ENCODE measurements around the gene CRIP3. TPM values are rescaled to one million over a fixed set of nuclear protein-coding genes. Genes with fewer than 3 reads are reported as not detected.

The CRIP3 gene
- total RNA-seq, 2 donors from 2014 or later = 13.4 to 19.3 TPM

DNA sequence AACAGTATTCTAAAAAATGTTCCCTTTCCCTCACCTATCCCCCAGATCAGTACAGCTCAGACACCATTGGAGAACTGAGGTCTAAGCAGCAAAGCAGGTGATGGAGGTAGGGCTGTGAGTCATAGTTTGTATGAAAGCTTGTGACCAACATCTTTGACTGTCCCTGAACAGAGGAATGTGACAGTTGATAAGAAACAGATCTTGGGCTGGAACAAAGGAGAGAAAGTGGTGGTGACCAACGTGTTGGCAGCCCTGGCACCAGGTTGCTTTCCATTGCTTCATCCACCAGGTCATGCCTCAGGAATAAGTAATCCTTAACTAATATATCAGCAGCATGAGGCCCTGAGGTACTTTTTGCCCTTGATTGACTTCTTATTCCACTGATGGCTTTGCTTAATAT, 19.9 kb upstream of the CRIP3 start:
- no peaks in the 10 kb centered on the region for H3K27me3 Mint-ChIP-seq (ENCODE audit: insufficient read depth)
- Histone ChIP-seq H3K4me3 (ENCODE audit: low read length) (no peak overlapping the region), H3K4me1 (ENCODE audit: control insufficient read depth, insufficient read depth, low read length) (no peaks in the 10 kb centered on the region), H3K36me3 (ENCODE audit: control insufficient read depth, insufficient read depth, low read length) (no peaks in the 10 kb centered on the region), H3K27me3 (ENCODE audit: control insufficient read depth, insufficient read depth, low read length, poor library complexity, severe bottlenecking) (no peaks in the 10 kb centered on the region), H3K9me3 (ENCODE audit: control insufficient read depth, low read length) (no peaks in the 10 kb centered on the region), H3K9ac (ENCODE audit: extremely low read depth, low read length, poor library complexity, severe bottlenecking) (no peak overlapping the region), H3K27ac (ENCODE audit: low read depth, low read length) (no peak overlapping the region)
- DNase-seq = no peak
- WGBS, 2 experiments (ENCODE audit: insufficient coverage in 1 of 2, insufficient read length in 1 of 2) = 48 to 60% methylated on average over 1 of the region's 1 CpG
- TF ChIP-seq, protein P1, sequence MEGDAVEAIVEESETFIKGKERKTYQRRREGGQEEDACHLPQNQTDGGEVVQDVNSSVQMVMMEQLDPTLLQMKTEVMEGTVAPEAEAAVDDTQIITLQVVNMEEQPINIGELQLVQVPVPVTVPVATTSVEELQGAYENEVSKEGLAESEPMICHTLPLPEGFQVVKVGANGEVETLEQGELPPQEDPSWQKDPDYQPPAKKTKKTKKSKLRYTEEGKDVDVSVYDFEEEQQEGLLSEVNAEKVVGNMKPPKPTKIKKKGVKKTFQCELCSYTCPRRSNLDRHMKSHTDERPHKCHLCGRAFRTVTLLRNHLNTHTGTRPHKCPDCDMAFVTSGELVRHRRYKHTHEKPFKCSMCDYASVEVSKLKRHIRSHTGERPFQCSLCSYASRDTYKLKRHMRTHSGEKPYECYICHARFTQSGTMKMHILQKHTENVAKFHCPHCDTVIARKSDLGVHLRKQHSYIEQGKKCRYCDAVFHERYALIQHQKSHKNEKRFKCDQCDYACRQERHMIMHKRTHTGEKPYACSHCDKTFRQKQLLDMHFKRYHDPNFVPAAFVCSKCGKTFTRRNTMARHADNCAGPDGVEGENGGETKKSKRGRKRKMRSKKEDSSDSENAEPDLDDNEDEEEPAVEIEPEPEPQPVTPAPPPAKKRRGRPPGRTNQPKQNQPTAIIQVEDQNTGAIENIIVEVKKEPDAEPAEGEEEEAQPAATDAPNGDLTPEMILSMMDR (conservative IDR thresholded peaks at IDR 0.05) = no peak
- no peak overlapping the region for H3K4me3 Mint-ChIP-seq
- no peaks in the 10 kb centered on the region for H3K9me3 Mint-ChIP-seq
- H3K27ac Mint-ChIP-seq = no peak overlapping the region
- peaks cover 5% of the 10 kb centered on the region for H3K4me1 Mint-ChIP-seq
- no peaks in the 10 kb centered on the region for H3K36me3 Mint-ChIP-seq (ENCODE audit: low read depth)

DNA sequence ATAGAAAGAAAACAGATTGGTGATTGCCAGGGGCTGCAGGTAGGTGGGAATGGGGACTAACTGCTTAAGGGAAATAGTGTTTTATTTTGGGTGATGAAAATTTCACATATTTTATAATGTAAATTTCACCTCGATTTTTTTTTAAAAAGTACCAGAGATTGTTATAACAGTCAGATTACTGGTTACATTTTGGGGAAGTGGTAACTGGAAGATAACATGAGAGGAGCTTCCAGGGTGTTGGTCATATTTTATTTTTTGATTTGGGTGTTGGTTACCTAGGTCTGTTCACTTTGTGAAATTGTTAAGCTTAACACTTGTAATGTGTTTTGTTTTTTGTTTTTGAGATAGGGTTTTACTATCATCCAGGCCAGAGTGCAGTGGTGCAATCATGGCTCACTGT, 17.2 kb upstream of the CRIP3 start:
- no peak overlapping the region for H3K9ac ChIP-seq (ENCODE audit: extremely low read depth, low read length, poor library complexity, severe bottlenecking)
- no peaks in the 10 kb centered on the region for H3K9me3 ChIP-seq (ENCODE audit: control insufficient read depth, low read length)
- 93% methylated on average over 1 of the region's 1 CpG; no CpG with 5 or more reads in 1 of the 2 experiments for WGBS, 2 experiments (ENCODE audit: insufficient coverage in 1 of 2, insufficient read length in 1 of 2)
- no peak overlapping the region for H3K27ac ChIP-seq (ENCODE audit: low read depth, low read length)
- no peaks in the 10 kb centered on the region for H3K4me1 ChIP-seq (ENCODE audit: control insufficient read depth, insufficient read depth, low read length)
- H3K4me3 ChIP-seq (ENCODE audit: low read length) = no peak overlapping the region
- Mint-ChIP-seq H3K4me3 (no peak overlapping the region), H3K9me3 (no peaks in the 10 kb centered on the region), H3K27ac (no peak overlapping the region), H3K4me1 (peaks cover 7% of the 10 kb centered on the region), H3K36me3 (ENCODE audit: low read depth) (no peaks in the 10 kb centered on the region), H3K27me3 (ENCODE audit: insufficient read depth) (no peaks in the 10 kb centered on the region)
- DNase-seq = no peak
- TF ChIP-seq, protein P1 (conservative IDR thresholded peaks at IDR 0.05) = no peak
- H3K36me3 ChIP-seq (ENCODE audit: control insufficient read depth, insufficient read depth, low read length) = no peaks in the 10 kb centered on the region
- no peaks in the 10 kb centered on the region for H3K27me3 ChIP-seq (ENCODE audit: control insufficient read depth, insufficient read depth, low read length, poor library complexity, severe bottlenecking)

DNA sequence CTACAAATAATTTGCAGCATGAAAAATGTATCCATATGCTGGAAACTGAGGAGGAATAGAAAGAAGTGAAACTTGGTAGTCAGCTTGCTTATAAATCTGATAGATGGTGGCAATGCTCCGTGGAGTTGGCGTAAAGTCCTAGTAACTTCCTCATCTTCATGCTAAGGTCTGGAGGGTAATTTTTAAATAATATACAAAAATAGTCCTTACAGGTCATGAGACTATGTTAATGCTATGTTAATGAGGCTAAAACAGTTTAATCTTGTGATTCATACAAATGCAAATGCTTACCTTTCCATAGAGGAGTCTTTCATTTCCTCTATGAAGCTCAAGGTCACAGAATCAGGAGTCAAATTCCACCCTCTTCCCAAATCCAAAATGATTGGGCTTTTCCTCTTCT, 9.4 kb upstream of the CRIP3 start:
- peaks cover 2% of the 10 kb centered on the region for H3K9me3 Mint-ChIP-seq
- no peaks in the 10 kb centered on the region for H3K27me3 ChIP-seq (ENCODE audit: control insufficient read depth, insufficient read depth, low read length, poor library complexity, severe bottlenecking)
- no peak overlapping the region for H3K27ac Mint-ChIP-seq
- H3K4me3 ChIP-seq (ENCODE audit: low read length) = no peak overlapping the region
- no peak overlapping the region for H3K9ac ChIP-seq (ENCODE audit: extremely low read depth, low read length, poor library complexity, severe bottlenecking)
- no peak overlapping the region for H3K4me3 Mint-ChIP-seq
- DNase-seq = no peak
- H3K27me3 Mint-ChIP-seq (ENCODE audit: insufficient read depth) = no peaks in the 10 kb centered on the region
- H3K9me3 ChIP-seq (ENCODE audit: control insufficient read depth, low read length) = no peaks in the 10 kb centered on the region
- no peak overlapping the region for H3K27ac ChIP-seq (ENCODE audit: low read depth, low read length)
- TF ChIP-seq, protein P1 (conservative IDR thresholded peaks at IDR 0.05) = no peak
- H3K36me3 ChIP-seq (ENCODE audit: control insufficient read depth, insufficient read depth, low read length) = no peaks in the 10 kb centered on the region
- H3K4me1 Mint-ChIP-seq = peaks cover 9% of the 10 kb centered on the region
- no peaks in the 10 kb centered on the region for H3K36me3 Mint-ChIP-seq (ENCODE audit: low read depth)
- WGBS, 2 experiments (ENCODE audit: insufficient coverage in 1 of 2, insufficient read length in 1 of 2) = 83% methylated on average over 1 of the region's 2 CpGs; no CpG with 5 or more reads in 1 of the 2 experiments
- H3K4me1 ChIP-seq (ENCODE audit: control insufficient read depth, insufficient read depth, low read length) = no peaks in the 10 kb centered on the region

All from endodermal cell (in vitro differentiated cells).